IPS DF 6.9 (cell line): ENCODE results near the gene ZNF618.

Experiments used
- DNase-seq: peaks from one replicate; pipeline ENCODE4 v3.0.0-alpha.2; 2013; ENCODE audit warnings: low read depth, low spot score
- H3K27ac ChIP-seq: one replicate; pipeline ENCODE4 v1.5.1; 2013; ENCODE audit warnings: low read length, control low read depth
- H3K27me3 ChIP-seq: 2 replicates; pipeline ENCODE4 v1.6.1; 2013; ENCODE audit warnings: mild to moderate bottlenecking, low read length; ENCODE audit not compliant: control insufficient read depth, insufficient read depth
- H3K36me3 ChIP-seq: 2 replicates; pipeline ENCODE4 v1.6.1; 2013; ENCODE audit warnings: low read length; ENCODE audit not compliant: control insufficient read depth, insufficient read depth
- H3K4me1 ChIP-seq: 2 replicates; pipeline ENCODE4 v1.6.1; 2013; ENCODE audit warnings: low read length; ENCODE audit not compliant: control insufficient read depth, insufficient read depth
- H3K4me3 ChIP-seq: 2 replicates; pipeline ENCODE4 v1.5.1; 2013; ENCODE audit warnings: mild to moderate bottlenecking, low read length
- H3K9me3 ChIP-seq: 2 replicates; pipeline ENCODE4 v1.6.1; 2013; ENCODE audit warnings: low read length, inconsistent platforms; ENCODE audit not compliant: control insufficient read depth, insufficient read depth
- WGBS: extraction: QIAGEN DNeasy Blood & Tissue Kit; methylation state at CpG from one replicate; pipeline ENCODE4 v1.1.7; 2013; ENCODE audit warnings: mixed read lengths, missing lambda C conversion rate; ENCODE audit not compliant: insufficient read length, insufficient coverage; 5-methylcytosine and 5-hydroxymethylcytosine counted together

The ZNF618 gene

DNA sequence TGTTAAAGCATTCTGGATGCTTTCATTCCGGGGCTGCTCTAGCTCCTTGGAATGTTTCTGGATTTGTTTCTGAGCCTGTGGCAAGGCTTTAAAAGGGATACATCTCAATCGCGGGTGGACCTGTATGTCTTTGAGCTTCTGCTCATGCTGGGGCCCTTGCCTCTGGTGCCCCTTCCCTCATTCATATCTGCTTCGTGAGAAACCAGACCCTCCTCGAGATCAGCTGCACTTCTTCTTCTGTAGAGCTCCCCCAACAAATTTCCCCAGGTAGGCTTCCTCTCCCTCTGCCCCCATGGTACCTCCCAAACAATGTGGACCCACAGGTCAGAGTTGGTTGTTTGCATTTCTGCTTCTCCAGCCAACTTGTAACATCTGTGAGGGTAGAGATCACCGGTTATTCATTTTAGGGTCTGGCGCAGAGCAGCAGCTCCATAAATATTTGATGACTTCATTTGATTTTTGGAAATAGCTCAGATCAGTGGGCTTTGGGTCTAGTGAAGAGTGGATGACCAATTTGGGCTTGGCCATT lies 6.6 kb downstream of the ZNF618 start:
- Histone ChIP-seq H3K27me3 (no peaks in the 10 kb centered on the region), H3K9me3 (no peaks in the 10 kb centered on the region), H3K4me3 (no peak overlapping the region), H3K27ac (no peak overlapping the region), H3K36me3 (no peaks in the 10 kb centered on the region), H3K4me1 (peaks cover 3% of the 10 kb centered on the region)
- WGBS: no CpG with 5 or more reads among the region's 7 CpGs
- no peak for DNase-seq

DNA sequence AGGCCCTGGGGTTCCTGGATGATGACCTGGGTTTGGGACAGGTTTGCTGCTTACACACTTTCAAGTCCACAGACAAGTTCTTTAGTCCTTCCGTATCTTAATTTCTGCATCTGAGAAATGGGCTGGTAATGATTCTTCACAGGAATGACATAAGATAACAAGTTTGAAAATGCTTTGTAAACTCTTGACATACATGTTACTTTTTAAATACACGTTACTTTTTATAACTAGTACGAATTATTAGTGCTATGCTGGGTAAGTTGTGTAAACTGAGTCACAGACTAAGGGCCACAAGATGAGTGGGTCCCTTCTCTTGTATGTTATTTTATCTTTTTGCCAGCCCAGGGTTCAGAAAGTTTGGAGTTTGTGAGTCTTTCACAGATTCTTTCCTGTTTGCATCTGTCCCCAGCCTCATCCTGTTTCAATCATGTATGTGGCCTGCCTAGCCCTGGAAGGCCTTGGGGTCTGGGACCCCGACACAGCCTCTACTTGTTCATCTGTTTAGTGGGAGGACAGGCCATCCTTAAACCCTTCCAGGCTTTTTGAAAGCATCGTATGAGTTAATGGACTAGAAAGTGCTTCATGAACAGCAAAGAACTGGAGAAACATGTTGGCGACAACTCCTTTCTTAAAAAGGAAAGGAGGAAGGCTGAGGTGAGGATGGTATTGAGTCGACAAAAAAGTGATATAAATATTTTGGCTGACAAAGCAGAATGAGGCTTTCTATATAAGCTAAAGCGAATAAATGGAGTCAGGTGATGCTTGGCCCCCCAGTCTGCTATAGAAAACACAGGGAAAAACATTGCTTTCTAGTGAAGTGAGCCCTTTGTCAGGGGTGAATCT lies 9.3 kb downstream of the ZNF618 start:
- WGBS: no CpG with 5 or more reads among the region's 8 CpGs
- DNase-seq: no peak
- Histone ChIP-seq H3K4me3 (no peak overlapping the region), H3K4me1 (peaks cover 3% of the 10 kb centered on the region), H3K36me3 (no peaks in the 10 kb centered on the region), H3K27ac (no peak overlapping the region), H3K9me3 (no peaks in the 10 kb centered on the region), H3K27me3 (no peaks in the 10 kb centered on the region)

DNA sequence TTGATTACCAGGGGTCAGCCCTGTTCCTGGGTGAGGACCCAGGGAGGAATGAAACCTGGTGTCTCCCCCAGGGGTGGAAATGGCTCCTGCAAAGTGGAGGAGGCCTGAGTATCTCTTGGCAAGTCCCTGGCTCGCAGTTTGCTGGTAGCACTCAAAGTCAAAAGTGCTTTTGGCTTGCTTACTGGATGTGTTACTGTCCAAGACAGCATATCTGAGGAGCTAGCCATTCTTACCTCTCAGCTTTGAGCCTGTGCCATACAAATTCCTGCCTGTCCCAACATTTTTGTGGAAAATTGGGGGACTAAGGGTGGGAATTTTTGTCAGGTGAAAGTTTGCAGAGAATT lies 9.9 kb downstream of the ZNF618 start:
- no peak overlapping the region for H3K27ac ChIP-seq
- H3K36me3 ChIP-seq: no peaks in the 10 kb centered on the region
- DNase-seq: no peak
- H3K9me3 ChIP-seq: no peaks in the 10 kb centered on the region
- peaks cover 3% of the 10 kb centered on the region for H3K4me1 ChIP-seq
- WGBS: no CpG with 5 or more reads among the region's 1 CpG
- no peaks in the 10 kb centered on the region for H3K27me3 ChIP-seq
- no peak overlapping the region for H3K4me3 ChIP-seq

DNA sequence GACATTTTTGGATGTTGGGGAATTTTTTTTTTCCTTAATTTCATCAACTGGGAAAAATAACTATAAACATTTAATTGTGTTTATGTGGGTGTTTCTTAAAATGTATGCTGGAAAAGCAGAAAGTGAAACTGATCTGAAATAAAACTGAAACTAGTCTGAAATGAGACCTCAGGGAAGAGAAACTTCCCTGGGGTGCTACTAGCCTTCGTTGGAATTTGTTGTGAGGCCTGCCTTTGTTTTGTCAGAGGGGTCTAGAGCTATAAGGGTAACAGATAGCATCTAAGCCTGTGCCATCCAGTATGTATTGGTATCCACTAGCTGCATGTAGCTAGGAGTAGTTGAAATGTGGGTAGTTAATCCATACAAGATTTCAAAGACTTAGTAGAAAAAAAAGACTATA lies 10.4 kb downstream of the ZNF618 start:
- Histone ChIP-seq H3K4me3 (no peak overlapping the region), H3K36me3 (no peaks in the 10 kb centered on the region), H3K9me3 (no peaks in the 10 kb centered on the region), H3K27me3 (no peaks in the 10 kb centered on the region), H3K4me1 (peaks cover 2% of the 10 kb centered on the region), H3K27ac (no peak overlapping the region)
- DNase-seq: no peak
- WGBS: no CpG with 5 or more reads among the region's 1 CpG

DNA sequence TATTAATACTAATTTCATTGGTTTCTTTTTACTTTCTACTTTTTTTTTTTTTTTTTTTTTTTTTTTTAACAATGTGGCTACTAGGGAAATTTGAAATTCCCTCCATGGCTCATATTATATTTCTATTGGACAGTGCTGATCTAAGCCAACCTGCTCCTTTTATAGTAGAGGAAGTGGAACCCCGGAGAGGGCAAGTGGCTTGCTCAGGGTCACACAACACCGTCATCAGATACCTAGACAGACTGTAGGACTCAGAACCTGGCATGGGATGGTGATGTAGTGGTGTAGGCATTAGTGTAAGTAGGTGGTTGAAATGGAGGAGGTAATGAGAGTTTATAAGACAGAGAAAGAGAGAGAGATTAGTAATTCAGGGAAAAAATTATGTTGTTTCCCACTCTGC lies 10.8 kb downstream of the ZNF618 start:
- Histone ChIP-seq H3K4me1 (peaks cover 1% of the 10 kb centered on the region; the same call in 1 of the 2 replicates), H3K4me3 (no peak overlapping the region), H3K27ac (no peak overlapping the region), H3K9me3 (no peaks in the 10 kb centered on the region), H3K27me3 (no peaks in the 10 kb centered on the region), H3K36me3 (no peaks in the 10 kb centered on the region)
- no peak for DNase-seq
- WGBS: no CpG with 5 or more reads among the region's 2 CpGs

DNA sequence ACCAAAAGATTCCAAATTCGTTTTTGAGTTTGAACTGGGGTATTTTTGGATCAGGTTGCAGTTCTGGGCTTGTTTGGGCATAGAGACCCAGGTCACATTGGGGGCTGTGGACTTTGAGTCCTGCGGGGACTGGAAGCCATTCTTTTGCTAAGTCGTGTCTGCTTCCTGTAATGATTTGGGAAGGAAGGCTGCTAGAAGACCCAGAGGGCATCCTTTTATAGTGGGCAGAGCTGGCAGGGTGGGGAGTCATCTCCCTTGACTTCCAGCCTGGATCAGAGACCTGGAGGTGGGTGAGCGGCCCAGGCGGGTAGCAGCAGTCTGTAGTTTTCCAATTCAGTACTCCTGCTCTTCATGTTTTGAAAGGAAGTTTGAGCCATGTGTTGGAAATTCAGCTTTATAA lies 11.3 kb downstream of the ZNF618 start:
- WGBS: no CpG with 5 or more reads among the region's 5 CpGs
- H3K27ac ChIP-seq: no peak overlapping the region
- no peaks in the 10 kb centered on the region for H3K36me3 ChIP-seq

DNA sequence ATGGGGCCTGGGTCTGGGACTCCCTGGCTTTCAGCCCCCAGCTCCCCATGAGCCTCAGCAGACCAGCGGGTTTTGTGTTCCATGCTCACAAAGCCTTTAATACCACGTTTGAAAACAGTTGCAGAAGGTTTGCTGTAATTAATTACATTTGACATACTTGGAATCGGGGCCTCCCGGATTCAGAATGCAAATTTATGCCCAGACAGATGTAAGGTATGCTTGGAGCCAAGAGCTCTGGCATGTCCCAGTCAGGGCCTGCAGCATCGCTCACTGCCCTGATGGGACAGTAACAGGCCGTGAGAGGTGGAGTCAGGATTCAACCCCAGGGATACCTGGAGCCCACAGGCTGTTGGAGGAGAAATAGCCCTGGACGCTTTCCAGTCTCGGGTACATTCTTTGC lies 12.2 kb downstream of the ZNF618 start:
- no peak overlapping the region for H3K27ac ChIP-seq
- peaks cover 1% of the 10 kb centered on the region; the same call in 1 of the 2 replicates for H3K4me1 ChIP-seq
- no CpG with 5 or more reads among the region's 8 CpGs for WGBS
- H3K36me3 ChIP-seq: no peaks in the 10 kb centered on the region
- no peak for DNase-seq
- H3K4me3 ChIP-seq: no peak overlapping the region
- no peaks in the 10 kb centered on the region for H3K27me3 ChIP-seq
- no peaks in the 10 kb centered on the region for H3K9me3 ChIP-seq

More for the DNA sequence above, 11.3 kb downstream of the ZNF618 start:
- DNase-seq: no peak
- H3K27me3 ChIP-seq: no peaks in the 10 kb centered on the region
- no peaks in the 10 kb centered on the region for H3K9me3 ChIP-seq
- H3K4me3 ChIP-seq: no peak overlapping the region
- peaks cover 1% of the 10 kb centered on the region; the same call in 1 of the 2 replicates for H3K4me1 ChIP-seq

DNA sequence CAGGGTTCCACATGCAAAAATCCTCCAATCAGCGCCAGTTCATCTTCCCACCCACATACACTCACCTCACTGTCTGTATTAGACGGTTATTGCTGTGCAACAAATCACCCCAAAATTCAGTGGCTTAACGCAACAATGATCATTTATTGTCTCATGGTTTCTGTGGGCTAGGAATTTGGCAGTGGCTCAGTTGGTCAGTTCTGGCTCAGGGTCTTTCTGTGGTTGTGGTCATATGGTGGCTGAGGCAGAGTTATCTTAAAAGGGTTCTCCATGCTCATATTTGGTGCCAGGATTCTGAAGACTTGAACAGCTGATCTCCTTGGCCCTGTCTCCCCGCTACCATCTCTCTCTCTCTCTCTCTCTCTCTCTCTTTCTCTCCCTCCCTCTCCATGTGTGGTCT lies 12.9 kb downstream of the ZNF618 start:
- H3K4me1 ChIP-seq: peaks cover 1% of the 10 kb centered on the region; the same call in 1 of the 2 replicates
- no peaks in the 10 kb centered on the region for H3K27me3 ChIP-seq
- no peak overlapping the region for H3K27ac ChIP-seq
- WGBS: no CpG with 5 or more reads among the region's 4 CpGs
- no peak for DNase-seq
- no peaks in the 10 kb centered on the region for H3K9me3 ChIP-seq
- H3K36me3 ChIP-seq: no peaks in the 10 kb centered on the region
- H3K4me3 ChIP-seq: no peak overlapping the region

DNA sequence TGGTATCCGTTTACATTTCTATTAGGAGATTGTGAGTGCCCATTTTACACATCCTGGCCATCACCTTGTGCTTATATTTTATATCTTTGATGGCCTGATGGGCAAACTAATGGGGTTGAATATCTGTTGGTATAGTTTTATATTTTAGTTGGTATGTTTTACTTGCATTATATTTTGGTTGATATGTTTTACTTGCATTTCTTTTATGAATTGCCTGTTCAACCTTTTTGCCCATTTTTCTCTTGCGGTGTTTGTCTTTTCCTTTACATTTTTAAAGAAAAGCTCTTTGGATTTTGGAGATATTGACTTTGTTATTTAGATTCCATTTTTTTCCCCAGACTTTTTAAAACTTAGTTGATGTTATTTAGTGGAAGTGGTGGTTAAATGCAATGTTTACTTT lies 14.6 kb downstream of the ZNF618 start:
- no CpG with 5 or more reads among the region's 2 CpGs for WGBS
- DNase-seq: no peak
- Histone ChIP-seq H3K9me3 (no peaks in the 10 kb centered on the region), H3K27ac (no peak overlapping the region), H3K4me3 (no peak overlapping the region), H3K36me3 (no peaks in the 10 kb centered on the region), H3K4me1 (peaks cover 1% of the 10 kb centered on the region; the same call in 1 of the 2 replicates), H3K27me3 (no peaks in the 10 kb centered on the region)

DNA sequence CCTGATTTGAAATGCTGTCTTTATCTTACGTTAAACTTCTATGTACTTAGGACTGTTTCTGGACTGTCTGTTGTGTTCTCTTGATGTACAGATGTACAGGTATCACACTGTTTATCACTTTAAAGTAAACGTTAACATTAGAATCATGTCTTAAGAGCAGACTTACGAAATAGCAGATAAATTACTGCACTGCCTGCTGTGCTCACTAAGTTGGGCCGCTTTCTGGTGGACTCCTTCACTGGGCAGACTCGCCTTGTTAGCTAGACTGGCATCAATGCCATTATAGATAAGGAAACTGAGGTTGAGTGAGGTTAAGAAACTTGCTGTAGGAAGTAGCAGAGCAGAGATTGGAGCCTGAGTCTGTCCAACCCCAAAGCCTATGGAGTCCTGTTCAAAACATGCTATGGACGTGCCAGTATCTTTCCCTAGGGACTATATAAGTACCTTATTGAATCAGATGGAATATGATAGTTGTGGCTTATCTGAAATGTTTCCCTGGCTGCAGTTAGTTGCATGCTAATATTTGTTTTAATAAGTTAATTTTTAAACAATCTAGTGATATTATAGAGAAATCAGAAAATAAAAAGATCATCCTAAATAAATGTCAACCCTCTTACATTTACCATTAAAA lies 16.9 kb downstream of the ZNF618 start:
- Histone ChIP-seq H3K36me3 (no peaks in the 10 kb centered on the region), H3K9me3 (no peaks in the 10 kb centered on the region), H3K27me3 (no peaks in the 10 kb centered on the region), H3K4me1 (no peaks in the 10 kb centered on the region), H3K27ac (no peak overlapping the region), H3K4me3 (no peak overlapping the region)
- no CpG with 5 or more reads among the region's 6 CpGs for WGBS
- DNase-seq: no peak
